Fibroblast of mammary gland (primary cell): ENCODE data around the gene AQP12B.

Experiments used
- DNase-seq: peaks from one replicate; pipeline ENCODE4 v3.0.0-alpha.2; 2010; ENCODE audit warnings: low read depth
- H3K4me3 ChIP-seq: 2 replicates; pipeline ENCODE4 v1.5.1; 2011; ENCODE audit warnings: low read depth, mild to moderate bottlenecking, low read length, moderate library complexity; ENCODE audit not compliant: control insufficient read depth
- CTCF ChIP-seq: conservative IDR thresholded peaks from 2 replicates; pipeline ENCODE4 v1.5.1; 2011; ENCODE audit warnings: low read depth, low read length, inconsistent platforms; ENCODE audit not compliant: control insufficient read depth, insufficient read depth

Gene AQP12B

GRCh38 chr2:240717181-240717641, 34.5 kb upstream of the AQP12B start:
- H3K4me3 ChIP-seq, result no peak overlapping the region
- DNase-seq, result no peak
- TF ChIP-seq CTCF, result no peak

- TF ChIP-seq CTCF, result no peak
- DNase-seq, result no peak
- no peak overlapping the region for H3K4me3 ChIP-seq
Measured at GRCh38 chr2:240716130-240716798, 33.6 kb upstream of the AQP12B start.

- DNase-seq, result no peak
- H3K4me3 ChIP-seq, result no peak overlapping the region
- TF ChIP-seq CTCF, result no peak
Measured at GRCh38 chr2:240714747-240715725, 32.4 kb upstream of the AQP12B start.

GRCh38 chr2:240713928-240714746, 31.5 kb upstream of the AQP12B start:
- DNase-seq, result no peak
- TF ChIP-seq CTCF, result no peak
- no peak overlapping the region for H3K4me3 ChIP-seq

GRCh38 chr2:240713071-240713927, 30.6 kb upstream of the AQP12B start:
- TF ChIP-seq CTCF, result no peak
- no peak overlapping the region for H3K4me3 ChIP-seq
- no peak for DNase-seq
